ENCODE measurements around the gene INAFM2.

The INAFM2 gene

DNA sequence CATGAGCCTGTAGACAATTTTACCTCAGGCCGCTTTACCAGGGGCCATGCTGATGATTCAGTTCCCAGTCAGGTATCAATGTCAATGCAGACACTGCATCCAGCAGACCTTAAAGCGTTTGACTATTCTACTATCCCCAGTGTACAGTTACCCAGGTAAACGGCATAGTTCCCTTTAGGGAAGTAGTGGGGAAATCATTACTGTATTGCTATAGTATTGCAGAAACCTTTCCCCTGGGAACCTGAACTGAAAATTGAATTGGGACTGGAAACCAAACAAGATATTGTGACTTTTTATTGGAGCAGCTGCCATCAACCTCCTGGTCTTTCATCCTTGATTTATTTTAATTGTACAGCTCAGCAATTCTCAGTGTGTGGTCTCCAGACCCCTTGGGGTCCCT lies 6.6 kb upstream of the INAFM2 start:
- no peaks in the 10 kb centered on the region for H3K27me3 ChIP-seq (ENCODE audit: insufficient read depth, low read length)
- no peak overlapping the region for H2AFZ ChIP-seq (ENCODE audit: low read length, unreplicated experiment)

DNA sequence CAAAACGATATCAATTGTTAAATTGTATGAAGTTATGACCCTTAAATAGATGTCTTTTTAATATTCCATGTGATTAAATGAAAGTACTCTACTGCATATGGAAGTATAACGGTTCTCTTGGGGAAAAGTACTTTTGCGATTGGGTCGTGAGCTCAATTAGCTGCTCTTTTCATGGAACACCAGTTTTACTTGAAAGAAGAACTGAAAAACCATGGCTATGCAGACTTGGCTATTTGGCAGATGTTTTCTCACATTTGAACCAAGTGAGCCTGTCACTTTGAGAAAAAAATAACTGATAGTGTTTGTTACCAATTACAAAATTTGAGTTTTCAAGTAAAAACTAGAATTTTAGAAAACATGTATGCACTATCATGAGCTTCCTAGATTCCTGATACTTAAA lies 5.9 kb upstream of the INAFM2 start:
- Histone ChIP-seq H2AFZ (ENCODE audit: low read length, unreplicated experiment) (no peak overlapping the region), H3K36me3 (ENCODE audit: insufficient read depth, low read length) (no peaks in the 10 kb centered on the region), H3K27ac (ENCODE audit: low read depth, low read length) (no peak overlapping the region), H3K27me3 (ENCODE audit: insufficient read depth, low read length) (no peaks in the 10 kb centered on the region), H3K79me2 (ENCODE audit: control insufficient read depth, insufficient read depth, low read length, unreplicated experiment) (no peaks in the 10 kb centered on the region), H3K4me3 (ENCODE audit: low read depth, low read length) (no peak overlapping the region), H3K4me1 (ENCODE audit: control insufficient read depth, insufficient read depth, low read length, unreplicated experiment) (peaks cover 23% of the 10 kb centered on the region)

More for the DNA sequence above, 6.6 kb upstream of the INAFM2 start:
- Histone ChIP-seq H3K36me3 (ENCODE audit: insufficient read depth, low read length) (no peaks in the 10 kb centered on the region), H3K27ac (ENCODE audit: low read depth, low read length) (no peak overlapping the region), H3K4me1 (ENCODE audit: control insufficient read depth, insufficient read depth, low read length, unreplicated experiment) (peaks cover 22% of the 10 kb centered on the region), H3K4me3 (ENCODE audit: low read depth, low read length) (no peak overlapping the region), H3K79me2 (ENCODE audit: control insufficient read depth, insufficient read depth, low read length, unreplicated experiment) (no peaks in the 10 kb centered on the region)

DNA sequence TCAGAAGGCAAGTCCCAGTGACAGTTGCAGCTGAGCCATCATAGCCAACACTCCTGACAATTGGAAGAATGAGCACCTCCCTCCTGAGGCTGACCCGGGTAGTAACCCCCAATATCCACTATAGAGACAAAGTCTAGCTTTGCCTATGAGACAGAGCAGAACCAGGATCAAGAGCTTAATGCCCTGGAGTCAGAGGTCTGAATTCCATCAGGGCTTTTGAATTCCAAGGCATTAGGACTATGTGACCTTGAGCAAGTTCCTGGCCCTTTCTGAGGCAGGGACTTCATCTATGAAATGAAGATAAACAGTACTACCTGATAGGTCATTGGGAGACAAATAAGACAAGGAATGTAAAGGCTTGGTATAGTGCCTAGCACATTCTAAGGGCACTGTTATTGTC lies 3.1 kb upstream of the INAFM2 start:
- no peak overlapping the region for H2AFZ ChIP-seq (ENCODE audit: low read length, unreplicated experiment)
- no peak overlapping the region for H3K27ac ChIP-seq (ENCODE audit: low read depth, low read length)

DNA sequence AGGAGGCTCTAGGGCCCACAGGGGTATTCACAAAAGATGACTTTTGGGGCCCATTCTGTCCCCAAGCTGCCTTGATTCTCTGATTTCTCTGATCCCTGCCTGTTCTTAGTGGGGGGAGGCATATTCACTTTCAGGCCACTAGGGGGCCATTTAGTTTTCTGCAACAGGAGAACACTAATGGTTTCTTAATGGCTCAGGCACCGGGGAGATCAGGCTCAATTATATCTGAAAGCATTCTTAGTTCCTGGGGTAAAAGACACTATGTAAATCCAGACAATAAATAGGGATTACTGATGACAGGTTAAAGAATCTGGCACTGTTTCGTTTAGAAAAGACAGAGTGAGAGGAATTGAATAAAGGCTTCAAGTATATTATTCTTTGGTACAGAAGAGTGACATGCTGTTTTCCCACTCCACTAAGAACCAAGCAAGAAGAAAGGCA lies 2.5 kb upstream of the INAFM2 start:
- Histone ChIP-seq H3K27ac (ENCODE audit: low read depth, low read length) (no peak overlapping the region), H3K79me2 (ENCODE audit: control insufficient read depth, insufficient read depth, low read length, unreplicated experiment) (peaks cover 21% of the 10 kb centered on the region), H3K4me1 (ENCODE audit: control insufficient read depth, insufficient read depth, low read length, unreplicated experiment) (peaks cover 18% of the 10 kb centered on the region), H3K27me3 (ENCODE audit: insufficient read depth, low read length) (no peaks in the 10 kb centered on the region), H3K4me3 (ENCODE audit: low read depth, low read length) (no peak overlapping the region), H2AFZ (ENCODE audit: low read length, unreplicated experiment) (no peak overlapping the region), H3K36me3 (ENCODE audit: insufficient read depth, low read length) (no peaks in the 10 kb centered on the region)

More for the DNA sequence above, 3.1 kb upstream of the INAFM2 start:
- no peaks in the 10 kb centered on the region for H3K27me3 ChIP-seq (ENCODE audit: insufficient read depth, low read length)
- no peaks in the 10 kb centered on the region for H3K36me3 ChIP-seq (ENCODE audit: insufficient read depth, low read length)
- peaks cover 14% of the 10 kb centered on the region for H3K4me1 ChIP-seq (ENCODE audit: control insufficient read depth, insufficient read depth, low read length, unreplicated experiment)
- peaks cover 16% of the 10 kb centered on the region for H3K79me2 ChIP-seq (ENCODE audit: control insufficient read depth, insufficient read depth, low read length, unreplicated experiment)
- H3K4me3 ChIP-seq (ENCODE audit: low read depth, low read length), result no peak overlapping the region

GRCh38 chr15:40322531-40323238 lies 807 bp upstream of the INAFM2 start:
- H3K4me1 ChIP-seq (ENCODE audit: control insufficient read depth, insufficient read depth, low read length, unreplicated experiment), result peaks cover 27% of the 10 kb centered on the region
- peak overlapping the region; percentile 70 for H3K4me3 ChIP-seq (ENCODE audit: low read depth, low read length)
- no peaks in the 10 kb centered on the region for H3K27me3 ChIP-seq (ENCODE audit: insufficient read depth, low read length)
- H3K79me2 ChIP-seq (ENCODE audit: control insufficient read depth, insufficient read depth, low read length, unreplicated experiment), result peaks cover 21% of the 10 kb centered on the region
- H2AFZ ChIP-seq (ENCODE audit: low read length, unreplicated experiment), result no peak overlapping the region
- no peak overlapping the region for H3K27ac ChIP-seq (ENCODE audit: low read depth, low read length)
- H3K36me3 ChIP-seq (ENCODE audit: insufficient read depth, low read length), result 0 out of 2 replicates have a peak, but pooled peaks cover 6% of the 10 kb centered on the region

GRCh38 chr15:40323953-40324937 lies 753 bp downstream of the INAFM2 start:
- H2AFZ ChIP-seq (ENCODE audit: low read length, unreplicated experiment), result peak overlapping the region; percentile 82
- H3K79me2 ChIP-seq (ENCODE audit: control insufficient read depth, insufficient read depth, low read length, unreplicated experiment), result peaks cover 21% of the 10 kb centered on the region
- H3K27ac ChIP-seq (ENCODE audit: low read depth, low read length), result no peak overlapping the region
- H3K4me3 ChIP-seq (ENCODE audit: low read depth, low read length), result peak overlapping the region; percentile 88
- H3K27me3 ChIP-seq (ENCODE audit: insufficient read depth, low read length), result no peaks in the 10 kb centered on the region
- peaks cover 40% of the 10 kb centered on the region for H3K4me1 ChIP-seq (ENCODE audit: control insufficient read depth, insufficient read depth, low read length, unreplicated experiment)
- 0 out of 2 replicates have a peak, but pooled peaks cover 6% of the 10 kb centered on the region for H3K36me3 ChIP-seq (ENCODE audit: insufficient read depth, low read length)

- Histone ChIP-seq H3K4me3 (ENCODE audit: low read depth, low read length) (peak overlapping the region; percentile 88), H3K4me1 (ENCODE audit: control insufficient read depth, insufficient read depth, low read length, unreplicated experiment) (peaks cover 45% of the 10 kb centered on the region), H3K36me3 (ENCODE audit: insufficient read depth, low read length) (0 out of 2 replicates have a peak, but pooled peaks cover 6% of the 10 kb centered on the region), H3K27ac (ENCODE audit: low read depth, low read length) (no peak overlapping the region), H3K79me2 (ENCODE audit: control insufficient read depth, insufficient read depth, low read length, unreplicated experiment) (peaks cover 21% of the 10 kb centered on the region), H2AFZ (ENCODE audit: low read length, unreplicated experiment) (no peak overlapping the region), H3K27me3 (ENCODE audit: insufficient read depth, low read length) (no peaks in the 10 kb centered on the region)
These were observed 1.7 kb downstream of the INAFM2 start for GRCh38 chr15:40325188-40325587.

DNA sequence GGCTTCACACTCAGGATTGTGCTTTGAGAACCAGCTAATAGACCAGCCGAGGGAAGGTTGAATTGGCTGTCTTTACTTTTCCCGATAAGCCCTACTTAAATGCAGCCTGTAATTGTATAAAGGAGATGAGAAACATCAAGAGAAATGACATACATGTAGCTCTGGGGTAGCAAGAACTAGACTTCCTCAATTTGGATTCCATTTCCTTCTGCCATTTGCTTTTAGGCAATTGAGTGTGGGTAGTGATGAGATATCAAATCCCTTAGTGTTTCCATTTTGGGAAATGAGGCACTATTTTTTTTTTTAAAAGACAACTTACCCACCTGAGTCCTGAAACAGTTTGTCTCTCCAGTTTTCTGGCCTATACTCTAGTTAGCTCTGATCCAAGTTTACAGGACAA lies 2.2 kb downstream of the INAFM2 start:
- no peak overlapping the region for H2AFZ ChIP-seq (ENCODE audit: low read length, unreplicated experiment)
- H3K4me3 ChIP-seq (ENCODE audit: low read depth, low read length), result peak overlapping the region; percentile 88
- no peaks in the 10 kb centered on the region for H3K27me3 ChIP-seq (ENCODE audit: insufficient read depth, low read length)
- H3K36me3 ChIP-seq (ENCODE audit: insufficient read depth, low read length), result 0 out of 2 replicates have a peak, but pooled peaks cover 6% of the 10 kb centered on the region
- peaks cover 21% of the 10 kb centered on the region for H3K79me2 ChIP-seq (ENCODE audit: control insufficient read depth, insufficient read depth, low read length, unreplicated experiment)
- peaks cover 45% of the 10 kb centered on the region for H3K4me1 ChIP-seq (ENCODE audit: control insufficient read depth, insufficient read depth, low read length, unreplicated experiment)
- no peak overlapping the region for H3K27ac ChIP-seq (ENCODE audit: low read depth, low read length)

DNA sequence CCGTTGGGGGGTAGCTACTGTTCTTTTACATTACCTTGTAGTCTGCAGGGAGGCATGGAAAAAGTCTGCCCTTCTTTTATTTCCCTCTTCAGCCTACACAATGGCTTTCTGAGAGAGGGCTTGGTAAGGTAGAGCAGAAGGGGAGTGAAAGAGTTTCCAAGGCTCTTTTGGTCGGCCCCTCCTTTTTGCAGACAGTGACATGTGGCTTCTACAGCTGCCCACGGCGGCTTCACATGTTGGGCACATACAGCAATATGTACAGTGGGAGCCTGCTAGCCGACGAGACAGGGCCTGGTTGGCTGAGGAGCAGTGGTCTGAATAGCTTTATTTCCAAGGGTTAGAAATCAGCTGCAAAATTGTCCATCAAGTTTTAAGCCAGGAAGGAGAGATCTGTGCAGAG lies 4.0 kb downstream of the INAFM2 start:
- Histone ChIP-seq H3K4me3 (ENCODE audit: low read depth, low read length) (no peak overlapping the region), H3K79me2 (ENCODE audit: control insufficient read depth, insufficient read depth, low read length, unreplicated experiment) (peaks cover 21% of the 10 kb centered on the region), H2AFZ (ENCODE audit: low read length, unreplicated experiment) (no peak overlapping the region), H3K27me3 (ENCODE audit: insufficient read depth, low read length) (no peaks in the 10 kb centered on the region), H3K27ac (ENCODE audit: low read depth, low read length) (0 out of 2 replicates have a peak overlapping the region, but pooled peaks have one; percentile 3), H3K4me1 (ENCODE audit: control insufficient read depth, insufficient read depth, low read length, unreplicated experiment) (peaks cover 45% of the 10 kb centered on the region), H3K36me3 (ENCODE audit: insufficient read depth, low read length) (0 out of 2 replicates have a peak, but pooled peaks cover 6% of the 10 kb centered on the region)

GRCh38 chr15:40328176-40328575 lies 4.7 kb downstream of the INAFM2 start:
- H3K36me3 ChIP-seq (ENCODE audit: insufficient read depth, low read length), result 0 out of 2 replicates have a peak, but pooled peaks cover 6% of the 10 kb centered on the region
- peaks cover 40% of the 10 kb centered on the region for H3K4me1 ChIP-seq (ENCODE audit: control insufficient read depth, insufficient read depth, low read length, unreplicated experiment)
- H3K4me3 ChIP-seq (ENCODE audit: low read depth, low read length), result 0 out of 2 replicates have a peak overlapping the region, but pooled peaks have one; percentile 10
- 0 out of 2 replicates have a peak overlapping the region, but pooled peaks have one; percentile 3 for H3K27ac ChIP-seq (ENCODE audit: low read depth, low read length)
- H3K79me2 ChIP-seq (ENCODE audit: control insufficient read depth, insufficient read depth, low read length, unreplicated experiment), result peaks cover 21% of the 10 kb centered on the region
- no peaks in the 10 kb centered on the region for H3K27me3 ChIP-seq (ENCODE audit: insufficient read depth, low read length)
- H2AFZ ChIP-seq (ENCODE audit: low read length, unreplicated experiment), result no peak overlapping the region
